Left colon (tissue), 2 donors: ENCODE measurements around the gene ASMTL. TPM values are rescaled to one million over a fixed set of nuclear protein-coding genes. Genes with fewer than 3 reads are reported as not detected.
"Not testable (repeated sequence)": the region's sequence is repeated elsewhere in the genome, so short reads cannot be mapped to it uniquely, and the experiment has no call there.

Experiments
- ATAC-seq: fragments of 200-7000 bp; cut with Tn5 transposase; one replicate; pipeline ENCODE4 v1.9.1; 2020; ENCODE audit warnings: mild to moderate bottlenecking, moderate library complexity
- DNase-seq, 2 donors: peaks; one replicate each; pipeline ENCODE4 v3.0.0-alpha.2; 2020
- intact Hi-C, 2 donors: fragments of 100-400 bp; cut with DNase I in 1 of 2; cut with micrococcal nuclease in 1 of 2; formaldehyde crosslinking; loops; one replicate each; pipeline versions ENCODE4 v1.11.2 to v1.14.0; 2022; cut with DNase I, micrococcal nuclease
- total RNA-seq, 2 donors: library from RNA; stranded (reverse); fragmentation: NEBNext Ultra II Directional; extraction: Animal tissue kit (Norgen Biotek cat#: 25700); gene quantifications; one replicate each; pipeline ENCODE4 v1.2.1, GENCODE V29; 2021
- donor health status: DM: no; HTN: no; CAD: no.
- donor health status: DM: yes; HTN: yes; CAD: no.

Gene ASMTL
- total RNA-seq, 2 donors from 2014 or later: 14.6 to 19.9 TPM

DNA sequence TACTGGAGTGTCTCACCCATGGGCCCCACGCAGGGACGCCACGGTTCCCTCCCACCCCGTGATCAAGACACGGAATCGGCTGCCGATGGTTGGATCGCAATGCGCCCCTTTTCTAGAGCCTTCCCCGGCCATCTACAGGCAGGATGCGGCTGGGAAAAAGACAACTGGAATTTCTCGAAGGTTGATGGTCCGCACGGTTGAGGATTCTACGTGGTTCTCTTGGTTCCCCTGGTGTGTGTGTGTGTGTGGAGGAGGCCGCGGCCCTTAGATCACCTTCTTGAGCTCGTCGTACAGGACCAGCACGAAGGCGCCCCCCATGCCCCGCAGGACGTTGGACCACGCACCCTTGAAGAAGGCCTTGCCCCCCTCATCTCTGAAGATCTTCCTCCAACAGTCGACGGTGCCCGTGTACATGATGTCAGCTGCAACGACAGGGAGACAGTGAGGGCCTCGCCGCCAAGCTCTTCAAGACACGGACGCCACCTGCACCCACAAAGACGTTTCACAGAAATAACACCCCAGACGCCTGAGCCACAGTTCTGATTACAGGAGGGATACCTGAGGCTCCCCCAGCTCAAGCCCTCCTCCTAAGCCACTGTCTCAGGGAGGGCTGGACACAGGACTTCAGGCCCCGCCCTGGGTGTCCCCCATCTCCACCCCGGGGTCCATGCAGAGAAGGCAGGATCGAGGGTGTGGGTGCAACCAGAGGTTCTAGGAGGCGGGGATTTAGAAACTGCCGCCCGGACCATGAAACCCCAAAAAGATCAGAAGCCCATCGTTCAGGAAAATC lies 66.2 kb downstream of the ASMTL start:
- intact Hi-C loops: no loop called here
- DNase-seq (no peak), ATAC-seq (no peak)

- ATAC-seq (no peak), DNase-seq (no peak)
- intact Hi-C loops: no loop called here
Measured at GRCh38 chrX:1385253-1386223, 67.2 kb downstream of the ASMTL start.

- intact Hi-C loops: no loop called here
- ATAC-seq: no peak
- DNase-seq: no peak
Measured at GRCh38 chrX:1384658-1385252, 68.0 kb downstream of the ASMTL start.

DNA sequence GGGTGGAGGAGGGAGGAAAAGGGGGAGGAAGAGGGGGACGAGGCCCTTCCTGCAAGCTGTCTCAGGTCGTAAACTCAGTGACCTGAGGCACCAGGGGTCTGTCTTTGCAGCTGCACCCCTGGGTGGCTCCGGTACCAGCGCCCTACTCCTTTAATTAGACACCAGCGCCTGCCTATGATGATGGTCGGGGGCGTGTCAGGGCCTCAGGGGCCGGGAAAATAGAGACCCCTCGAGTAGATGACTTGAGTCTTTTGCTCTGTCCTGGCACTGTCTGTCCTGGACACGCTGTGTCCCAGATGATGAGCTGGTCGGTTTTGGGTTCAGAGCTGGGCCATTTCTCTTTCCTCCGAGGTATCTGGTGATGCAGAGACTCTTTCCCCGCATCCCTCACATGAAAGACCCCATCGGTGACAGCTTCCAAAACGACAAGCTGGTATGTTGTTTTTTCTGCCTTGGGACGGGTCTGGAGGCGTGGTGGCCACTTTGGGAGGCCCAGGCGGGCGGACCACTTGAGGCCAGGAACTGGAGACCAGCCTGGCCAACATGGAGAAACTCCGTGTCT lies 72.0 kb downstream of the ASMTL start:
- DNase-seq (no peak), ATAC-seq (peak; percentile 4)
- intact Hi-C loops: no loop called here

DNA sequence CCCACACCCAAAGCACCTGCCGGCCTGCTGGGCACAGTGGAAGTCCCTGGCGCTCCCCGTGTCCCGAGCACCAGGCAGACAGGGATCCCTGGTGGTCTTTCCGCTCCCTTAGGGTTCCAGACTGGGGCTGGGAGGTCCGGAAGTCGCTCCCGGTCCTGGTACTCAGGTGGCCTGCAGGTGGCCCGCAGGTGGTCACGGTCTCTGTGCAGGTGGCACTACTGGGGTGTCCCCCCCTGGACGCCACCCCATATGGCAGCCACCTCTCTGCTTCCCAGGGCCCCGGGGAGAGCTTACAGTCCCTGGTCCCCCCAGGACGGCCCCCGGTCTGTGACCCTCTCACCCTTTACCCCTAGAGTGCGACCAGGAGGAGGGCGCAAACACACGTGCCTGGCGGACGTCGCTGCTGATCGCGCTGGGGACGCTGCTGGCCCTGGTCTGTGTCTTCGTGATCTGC lies 74.4 kb downstream of the ASMTL start:
- DNase-seq (no peak), ATAC-seq (no peak)
- intact Hi-C loops: no loop called here

DNA sequence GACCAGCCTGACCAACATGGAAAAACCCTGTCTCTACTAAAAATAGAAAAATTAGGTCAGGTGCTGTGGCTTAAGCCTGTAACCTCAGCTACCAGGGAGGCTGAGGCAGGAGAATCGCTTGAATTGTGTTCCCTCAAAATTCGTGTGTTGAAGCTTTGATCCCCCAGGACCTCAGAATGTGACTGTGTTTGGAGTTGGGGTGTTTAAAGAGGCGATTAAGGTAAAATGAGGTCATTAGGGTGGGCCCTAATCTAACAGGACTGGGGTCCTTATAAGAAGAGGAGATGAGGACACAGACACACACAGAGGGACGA lies 84.4 kb downstream of the ASMTL start:
- intact Hi-C loops: no loop called here
- ATAC-seq: no peak
- no peak for DNase-seq

- ATAC-seq, intact Hi-C loops, DNase-seq: not testable (repeated sequence)
Measured at GRCh38 chrX:1366363-1366762, 86.3 kb downstream of the ASMTL start.

DNA sequence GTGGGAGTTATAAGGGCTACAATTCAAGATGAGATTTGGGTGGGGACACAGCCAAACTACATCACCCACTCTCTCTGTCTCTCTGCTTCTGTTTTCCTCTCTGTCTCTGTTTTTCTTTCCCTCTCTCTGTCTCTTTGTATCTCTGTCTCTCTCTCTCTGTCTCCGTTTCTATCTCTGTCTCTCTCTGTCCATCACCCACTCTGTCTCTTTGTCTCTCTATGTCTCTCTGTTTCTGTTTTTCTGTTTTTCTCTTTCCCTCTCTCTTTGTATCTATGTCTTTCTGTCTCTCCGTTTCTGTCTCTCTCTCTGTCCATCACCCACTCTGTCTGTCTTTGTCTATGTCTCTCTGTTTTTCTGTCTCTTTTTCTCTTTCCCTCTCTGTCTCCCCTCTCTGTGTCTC lies 90.8 kb downstream of the ASMTL start:
- intact Hi-C loops: no loop called here
- no peak for ATAC-seq
- DNase-seq: no peak

DNA sequence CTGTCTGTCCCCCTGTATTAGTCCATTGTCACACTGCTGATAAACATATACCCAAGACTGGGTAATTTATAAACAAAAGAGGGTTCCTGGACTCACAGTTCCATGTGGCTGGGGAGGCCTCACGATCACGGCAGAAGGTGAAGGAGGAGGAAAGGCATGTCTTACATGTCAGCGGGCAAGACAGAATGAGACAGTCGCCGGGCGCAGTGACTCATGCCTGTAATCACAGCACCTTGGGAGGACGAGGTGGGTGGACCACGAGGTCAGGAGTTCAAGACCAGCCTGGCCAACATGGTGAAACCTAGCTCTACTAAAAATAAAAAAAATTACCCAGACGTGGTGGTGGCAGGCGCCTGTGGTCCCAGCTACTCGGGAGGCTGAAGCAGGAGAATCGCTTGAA lies 91.4 kb downstream of the ASMTL start:
- intact Hi-C loops: no loop called here
- DNase-seq (no peak), ATAC-seq (no peak)

GRCh38 chrX:1360171-1360570 lies 92.5 kb downstream of the ASMTL start:
- intact Hi-C loops: no loop called here
- ATAC-seq (no peak), DNase-seq (no peak)

DNA sequence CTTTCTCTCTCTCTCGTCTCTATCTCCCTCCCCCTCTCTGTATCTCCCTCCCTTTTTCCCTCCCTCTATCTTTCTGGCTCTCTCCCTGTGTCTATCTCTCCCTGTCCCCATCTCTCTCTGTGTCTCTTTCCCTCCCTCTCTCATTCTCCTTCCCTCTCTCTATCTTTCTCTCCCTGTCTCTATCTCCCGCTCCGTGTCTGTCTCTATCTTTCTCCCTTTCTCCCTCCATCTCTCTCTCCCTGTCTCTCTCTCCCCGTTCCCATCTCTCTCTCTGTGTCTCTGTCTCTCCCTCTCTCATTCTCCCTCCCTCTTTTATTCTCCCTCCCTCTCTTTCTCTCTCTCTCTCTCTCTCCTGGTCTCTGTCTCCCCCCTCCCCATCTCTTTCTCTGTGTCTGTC lies 93.2 kb downstream of the ASMTL start:
- DNase-seq (no peak), ATAC-seq (no peak)
- intact Hi-C loops: no loop called here

GRCh38 chrX:1358793-1359476 lies 93.8 kb downstream of the ASMTL start:
- ATAC-seq: no peak
- intact Hi-C loops: no loop called here
- no peak for DNase-seq

DNA sequence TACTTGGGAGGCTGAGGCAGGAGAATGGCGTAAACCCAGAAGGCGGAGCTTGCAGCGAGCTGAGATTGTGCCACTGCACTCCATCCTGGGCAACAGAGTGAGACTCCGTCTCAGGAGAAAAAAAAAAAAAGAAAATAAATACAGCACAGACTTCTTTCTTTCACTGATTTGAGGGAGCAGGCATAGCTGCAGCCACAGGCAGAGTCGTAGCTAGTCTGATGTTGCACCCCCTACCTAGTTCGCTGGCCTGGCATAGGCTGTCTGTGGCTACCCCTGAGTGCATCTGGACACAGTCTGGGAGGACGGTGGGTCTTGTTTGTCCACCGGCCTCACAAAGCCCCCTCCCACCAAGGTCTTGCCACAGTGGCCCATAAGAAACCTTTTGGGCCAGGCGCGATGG lies 94.7 kb downstream of the ASMTL start:
- DNase-seq (no peak), ATAC-seq (no peak)
- intact Hi-C loops: no loop called here

DNA sequence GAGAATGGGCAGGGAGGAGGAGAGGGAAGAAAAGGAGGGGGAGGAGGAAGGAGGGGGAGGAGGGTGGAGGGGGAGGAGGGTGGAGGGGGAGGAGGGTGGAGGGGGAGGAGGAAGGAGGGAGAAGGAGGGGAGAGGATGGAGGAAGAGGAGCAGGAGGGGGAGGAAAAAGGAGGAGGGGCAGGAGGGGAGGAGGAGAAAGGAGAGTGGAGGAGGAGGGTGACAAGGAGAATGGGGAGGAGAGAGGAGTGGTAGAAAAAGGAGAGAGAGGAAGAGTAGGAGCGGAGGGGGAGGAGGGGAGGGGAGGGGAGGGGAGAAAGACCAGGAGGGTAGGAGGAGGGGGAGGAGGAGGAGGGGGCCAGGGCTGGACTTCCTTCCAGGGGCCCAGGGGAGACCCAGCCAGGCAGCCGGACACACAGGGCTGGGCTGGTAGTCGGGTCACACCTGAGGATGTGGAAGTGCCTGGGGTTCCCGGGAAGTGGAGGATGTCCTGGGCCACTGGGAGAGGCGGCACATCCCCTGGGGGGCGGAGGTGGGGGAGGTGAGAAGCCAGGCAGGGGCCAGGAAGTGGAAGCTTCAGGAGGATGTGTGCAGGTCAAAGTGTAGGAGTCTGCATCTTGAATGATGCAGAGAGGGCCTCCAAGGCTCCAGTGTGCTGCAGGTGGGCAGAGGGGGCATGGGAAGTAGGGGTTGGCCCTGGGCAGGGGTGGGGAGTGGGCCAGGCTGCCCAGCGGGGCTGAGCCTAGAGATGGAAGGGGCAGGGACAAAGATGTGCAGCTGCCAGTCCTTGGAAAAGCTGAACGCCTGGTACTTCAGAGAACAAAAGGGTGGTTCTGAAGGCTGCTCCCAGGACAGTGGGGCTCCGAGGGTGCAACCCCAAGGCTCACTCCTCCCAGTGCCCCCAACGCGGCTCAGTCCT lies 97.3 kb downstream of the ASMTL start:
- intact Hi-C loops: no loop called here
- ATAC-seq (no peak), DNase-seq (no peak)

DNA sequence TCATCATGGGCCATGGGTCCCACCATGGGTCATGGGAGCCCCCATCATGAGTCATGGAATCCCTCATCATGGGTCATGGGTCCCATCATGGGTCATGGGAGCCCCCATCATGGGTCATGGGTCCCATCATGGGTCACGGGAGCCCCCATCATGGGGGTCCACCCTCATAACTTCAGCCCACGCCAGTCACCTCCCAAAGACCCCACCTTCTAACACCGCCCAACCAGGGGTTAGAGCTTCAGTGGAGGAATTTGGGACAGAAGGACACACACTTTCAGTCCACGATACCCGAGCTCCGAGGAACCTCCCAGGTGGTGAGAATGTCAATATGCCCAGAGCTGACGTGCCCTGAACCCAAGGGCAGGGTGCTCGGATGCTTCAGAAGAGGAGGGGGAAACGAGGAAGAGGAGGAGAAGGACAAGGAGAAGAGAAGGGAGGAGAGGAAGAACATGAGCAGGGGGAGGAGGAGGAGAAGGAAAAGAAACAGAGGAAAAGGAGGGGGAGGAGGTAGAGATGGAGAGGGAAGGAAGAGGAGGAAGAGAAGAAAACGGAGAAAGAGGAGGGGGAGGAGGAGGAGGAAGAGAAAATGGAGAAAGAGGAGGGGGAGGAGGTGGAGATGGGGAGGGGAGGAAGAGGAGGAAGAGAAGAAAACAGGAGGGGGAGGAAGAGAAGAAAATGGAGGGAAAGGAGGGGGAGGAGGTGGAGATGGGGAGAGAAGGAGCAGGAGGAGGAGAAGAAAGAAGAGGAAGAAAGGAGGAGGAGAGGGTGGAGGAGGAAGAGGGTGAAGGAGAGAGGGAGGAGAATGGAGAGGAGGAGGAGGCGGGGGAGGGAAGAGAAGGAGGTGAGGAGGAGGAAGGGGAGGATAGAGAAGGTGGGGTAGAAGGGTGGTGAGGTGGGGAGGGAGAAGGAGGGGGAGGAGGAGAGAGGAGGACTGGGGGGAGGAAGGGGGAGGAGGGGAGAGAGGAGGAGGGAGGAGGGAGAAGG lies 98.4 kb downstream of the ASMTL start:
- no peak for ATAC-seq

More for the DNA sequence above, 98.4 kb downstream of the ASMTL start:
- DNase-seq: no peak
- intact Hi-C loops: no loop called here
